Endodermal cell (in vitro differentiated cells): ENCODE measurements around the gene KCNH5. TPM values are rescaled to one million over a fixed set of nuclear protein-coding genes. Genes with fewer than 3 reads are reported as not detected.

Source experiments
- DNase-seq: peaks from one replicate; pipeline ENCODE4 v3.0.0-alpha.2; 2017
- H3K27ac ChIP-seq: 2 replicates; pipeline ENCODE4 v1.5.1; 2013; ENCODE audit warnings: mild to moderate bottlenecking, low read depth, low read length, moderate library complexity
- H3K27me3 ChIP-seq: 2 replicates; pipeline ENCODE4 v1.6.1; 2013; ENCODE audit warnings: mild to moderate bottlenecking, low read length, moderate library complexity; ENCODE audit not compliant: insufficient read depth, control insufficient read depth, poor library complexity, severe bottlenecking
- H3K36me3 ChIP-seq: 2 replicates; pipeline ENCODE4 v1.7.0; 2013; ENCODE audit warnings: mild to moderate bottlenecking, low read length, moderate library complexity; ENCODE audit not compliant: control insufficient read depth, insufficient read depth
- H3K4me1 ChIP-seq: one replicate; pipeline ENCODE4 v1.7.0; 2013; ENCODE audit warnings: low read length; ENCODE audit not compliant: control insufficient read depth, insufficient read depth
- H3K4me3 ChIP-seq: 2 replicates; pipeline ENCODE4 v1.5.1; 2013; ENCODE audit warnings: mild to moderate bottlenecking, low read length, moderate library complexity
- H3K9ac ChIP-seq: 2 replicates; pipeline ENCODE4 v1.6.1; 2013; ENCODE audit warnings: mild to moderate bottlenecking, low read length, moderate library complexity; ENCODE audit not compliant: poor library complexity, severe bottlenecking; ENCODE audit errors: extremely low read depth
- H3K9me3 ChIP-seq: 2 replicates; pipeline ENCODE4 v1.6.1; 2013; ENCODE audit warnings: mild to moderate bottlenecking, low read length, moderate library complexity; ENCODE audit not compliant: control insufficient read depth
- H3K27ac Mint-ChIP-seq: 2 replicates; pipeline ENCODE4 v1.8.0; 2020; ENCODE audit warnings: mixed read lengths
- H3K27me3 Mint-ChIP-seq: 2 replicates; pipeline ENCODE4 v1.8.0; 2021; ENCODE audit warnings: mild to moderate bottlenecking, mixed read lengths; ENCODE audit not compliant: insufficient read depth
- H3K36me3 Mint-ChIP-seq: 2 replicates; pipeline ENCODE4 v1.8.0; 2020; ENCODE audit warnings: low read depth, mixed read lengths
- H3K4me1 Mint-ChIP-seq: 2 replicates; pipeline ENCODE4 v1.8.0; 2020; ENCODE audit warnings: mixed read lengths
- H3K4me3 Mint-ChIP-seq: 2 replicates; pipeline ENCODE4 v1.8.0; 2020; ENCODE audit warnings: mild to moderate bottlenecking, moderate library complexity, mixed read lengths
- H3K9me3 Mint-ChIP-seq: 2 replicates; pipeline ENCODE4 v1.8.0; 2020; ENCODE audit warnings: mild to moderate bottlenecking, mixed read lengths
- CTCF ChIP-seq: fragments of 200-600 bp; sonication (generic); conservative IDR thresholded peaks from 2 replicates; pipeline ENCODE4 v1.5.0; 2021; ENCODE audit warnings: antibody characterized with exemption, mild to moderate bottlenecking
- WGBS, 2 experiments: methylation state at CpG; one replicate each; pipeline versions ENCODE4 v1.1.5 to v1.1.7; 2013; ENCODE audit warnings: missing lambda C conversion rate in 2 of 2, mixed read lengths in 1 of 2; ENCODE audit not compliant: insufficient coverage in 1 of 2, insufficient read length in 1 of 2; 5-methylcytosine and 5-hydroxymethylcytosine counted together
- total RNA-seq, 2 donors: library from RNA; stranded (reverse); fragmentation: NEBNext Ultra II Directional in 1 of 2; extraction: Animal tissue kit (Norgen Biotek cat#: 25700) in 1 of 2; gene quantifications; 2 replicates in 1 of 2; 3 replicates in 1 of 2; pipeline ENCODE4 v1.2.1, GENCODE V29; 2021

KCNH5 gene
- total RNA-seq, 2 donors from 2014 or later: 2.5 to 3.9 TPM

DNA sequence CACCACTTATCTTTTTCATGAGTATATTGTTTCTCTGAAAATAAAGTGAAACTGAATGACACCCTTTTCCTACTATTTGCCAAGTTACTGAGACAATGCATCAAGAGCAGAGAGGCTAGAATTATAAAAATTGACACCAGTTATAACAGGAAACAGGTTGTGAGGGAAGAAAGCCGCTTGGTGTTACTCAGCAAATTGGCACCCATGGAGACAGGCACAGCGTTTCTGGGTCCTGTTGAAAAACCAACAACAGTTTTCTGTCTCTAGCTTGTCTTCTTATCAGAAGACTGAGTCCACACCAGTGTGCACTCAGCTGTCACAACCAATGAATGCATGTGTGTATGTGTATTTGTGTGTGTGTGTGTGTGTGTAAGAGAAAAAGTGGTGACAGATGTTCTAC lies 267.7 kb downstream of the KCNH5 start:
- WGBS, 2 experiments: 93% methylated on average over 2 of the region's 2 CpGs; no CpG with 5 or more reads in 1 of the 2 experiments
- Histone ChIP-seq H3K9me3 (peaks cover 29% of the 10 kb centered on the region), H3K4me3 (no peak overlapping the region), H3K27me3 (no peaks in the 10 kb centered on the region), H3K27ac (no peak overlapping the region), H3K4me1 (no peaks in the 10 kb centered on the region), H3K9ac (no peak overlapping the region), H3K36me3 (no peaks in the 10 kb centered on the region)
- no peak overlapping the region for H3K4me3 Mint-ChIP-seq
- no peak for TF ChIP-seq CTCF
- no peak overlapping the region for H3K27ac Mint-ChIP-seq
- peaks cover 22% of the 10 kb centered on the region for H3K36me3 Mint-ChIP-seq
- peaks cover 23% of the 10 kb centered on the region for H3K9me3 Mint-ChIP-seq
- H3K27me3 Mint-ChIP-seq: peaks cover 3% of the 10 kb centered on the region
- H3K4me1 Mint-ChIP-seq: no peaks in the 10 kb centered on the region
- DNase-seq: no peak

GRCh38 chr14:62776300-62776699 lies 269.0 kb downstream of the KCNH5 start:
- WGBS, 2 experiments: 96 to 100% methylated on average over 1 of the region's 1 CpG
- H3K4me1 Mint-ChIP-seq: no peaks in the 10 kb centered on the region
- no peak for DNase-seq

GRCh38 chr14:62768753-62769152 lies 276.5 kb downstream of the KCNH5 start:
- no peaks in the 10 kb centered on the region for H3K27me3 ChIP-seq
- TF ChIP-seq CTCF: no peak
- H3K4me1 ChIP-seq: peaks cover 4% of the 10 kb centered on the region
- no peak for DNase-seq
- WGBS, 2 experiments: 88 to 91% methylated on average over 1 to 2 of the region's 2 CpGs
- H3K36me3 ChIP-seq: no peaks in the 10 kb centered on the region
- H3K9me3 Mint-ChIP-seq: peaks cover 3% of the 10 kb centered on the region
- H3K27me3 Mint-ChIP-seq: no peaks in the 10 kb centered on the region
- H3K9me3 ChIP-seq: no peaks in the 10 kb centered on the region
- no peak overlapping the region for H3K9ac ChIP-seq
- no peak overlapping the region for H3K4me3 ChIP-seq
- peaks cover 14% of the 10 kb centered on the region for H3K4me1 Mint-ChIP-seq
- H3K36me3 Mint-ChIP-seq: no peaks in the 10 kb centered on the region
- no peak overlapping the region for H3K27ac Mint-ChIP-seq
- H3K4me3 Mint-ChIP-seq: no peak overlapping the region
- no peak overlapping the region for H3K27ac ChIP-seq

More at GRCh38 chr14:62776300-62776699, 269.0 kb downstream of the KCNH5 start:
- Histone ChIP-seq H3K9ac (no peak overlapping the region), H3K4me1 (no peaks in the 10 kb centered on the region), H3K27me3 (no peaks in the 10 kb centered on the region), H3K36me3 (no peaks in the 10 kb centered on the region), H3K27ac (no peak overlapping the region), H3K9me3 (peaks cover 18% of the 10 kb centered on the region), H3K4me3 (no peak overlapping the region)
- peaks cover 3% of the 10 kb centered on the region for H3K27me3 Mint-ChIP-seq
- no peak for TF ChIP-seq CTCF
- H3K27ac Mint-ChIP-seq: no peak overlapping the region
- no peak overlapping the region for H3K4me3 Mint-ChIP-seq
- peaks cover 13% of the 10 kb centered on the region for H3K36me3 Mint-ChIP-seq
- H3K9me3 Mint-ChIP-seq: peaks cover 11% of the 10 kb centered on the region
